GM19455 (cell line): ENCODE data around the gene LUC7L.
"Not testable (repeated sequence)": the region's sequence is repeated elsewhere in the genome, so short reads cannot be mapped to it uniquely, and the experiment has no call there.

Source experiments
- ATAC-seq: cut with Tn5 transposase; IDR thresholded peaks from one replicate; pipeline ENCODE4 v1.9.1; 2021; ENCODE audit not compliant: unreplicated experiment

The LUC7L gene

GRCh38 chr16:230351-230750, 1.1 kb upstream of the LUC7L start:
- not testable (repeated sequence) for ATAC-seq

GRCh38 chr16:229731-230281, 557 bp upstream of the LUC7L start:
- ATAC-seq = no peak

GRCh38 chr16:228151-228851, 948 bp downstream of the LUC7L start:
- no peak for ATAC-seq

- no peak for ATAC-seq
Observed at GRCh38 chr16:220021-220420, 9.2 kb downstream of the LUC7L start.

GRCh38 chr16:212999-213398, 16.2 kb downstream of the LUC7L start:
- ATAC-seq = no peak

- ATAC-seq = not testable (repeated sequence)
Observed at GRCh38 chr16:211631-212180, 17.5 kb downstream of the LUC7L start.

GRCh38 chr16:209359-209758, 19.9 kb downstream of the LUC7L start:
- ATAC-seq = not testable (repeated sequence)

GRCh38 chr16:204046-204445, 25.2 kb downstream of the LUC7L start:
- ATAC-seq = not testable (repeated sequence)

GRCh38 chr16:203246-203645, 26.0 kb downstream of the LUC7L start:
- ATAC-seq = no peak

- no peak for ATAC-seq
Observed at GRCh38 chr16:200388-200787, 28.9 kb downstream of the LUC7L start.

- ATAC-seq = no peak
Observed at GRCh38 chr16:194516-194915, 34.7 kb downstream of the LUC7L start.

- ATAC-seq = no peak
Observed at GRCh38 chr16:193441-193840, 35.8 kb downstream of the LUC7L start.

GRCh38 chr16:192686-193085, 36.6 kb downstream of the LUC7L start:
- no peak for ATAC-seq

GRCh38 chr16:191831-192230, 37.4 kb downstream of the LUC7L start:
- ATAC-seq = no peak

GRCh38 chr16:189604-190186, 39.6 kb downstream of the LUC7L start:
- no peak for ATAC-seq

- ATAC-seq = no peak
Observed at GRCh38 chr16:188674-189073, 40.6 kb downstream of the LUC7L start.

- no peak for ATAC-seq
Observed at GRCh38 chr16:187330-187729, 41.9 kb downstream of the LUC7L start.

GRCh38 chr16:185691-186090, 43.6 kb downstream of the LUC7L start:
- ATAC-seq = no peak

GRCh38 chr16:185213-185612, 44.0 kb downstream of the LUC7L start:
- no peak for ATAC-seq

- ATAC-seq = no peak
Observed at GRCh38 chr16:183005-183404, 46.2 kb downstream of the LUC7L start.

- ATAC-seq = no peak
Observed at GRCh38 chr16:181565-182021, 47.7 kb downstream of the LUC7L start.
